ENCODE results near the gene GLIPR2. TPM values are rescaled to one million over a fixed set of nuclear protein-coding genes. Genes with fewer than 3 reads are reported as not detected.

GLIPR2 gene
- total and polyA plus RNA-seq, 2 of the 4 experiments (the other 2 are of a cell fraction) = 35.8 to 43.3 TPM

- Histone ChIP-seq H3K14ac (replicated peaks; ENCODE audit: low read depth, low read length) (peak overlapping the region; percentile 79), H3K27me3 (ENCODE audit: control insufficient read depth, insufficient read depth, low read length) (no peaks in the 10 kb centered on the region), H2BK15ac (ENCODE audit: low read depth, low read length) (peak overlapping the region; percentile 97), H3K4me1 (ENCODE audit: control insufficient read depth, insufficient read depth, low read length) (peaks cover 16% of the 10 kb centered on the region), H3K79me1 (ENCODE audit: low read depth in 1 of 2, low read length in 2 of 2) (peaks cover 6 to 20% of the 10 kb centered on the region in 2 experiments; a peak in 3 of 4 replicates), H4K5ac (ENCODE audit: low read depth, low read length) (peak overlapping the region; percentile 63), H3K9me1 (ENCODE audit: insufficient read depth, low read length) (peaks cover 3% of the 10 kb centered on the region), H3K18ac (ENCODE audit: low read depth, low read length) (peak overlapping the region; percentile 73), H3K4me2 (ENCODE audit: low read depth, low read length) (peak overlapping the region; percentile 10; the same call in 1 of the 2 replicates), H2AK9ac (replicated peaks; ENCODE audit: low read depth, low read length, poor library complexity) (no peak overlapping the region), H2BK20ac (ENCODE audit: low read depth, low read length) (peak overlapping the region; percentile 93), H3K23ac (ENCODE audit: low read depth, low read length) (peak overlapping the region; percentile 83), H3K4ac (ENCODE audit: low read depth, low read length) (peak overlapping the region; percentile 91; the same call in 1 of the 2 replicates), H4K20me1 (ENCODE audit: insufficient read depth, low read length) (no peaks in the 10 kb centered on the region), H3K36me3 (ENCODE audit: control insufficient read depth, insufficient read depth, low read length) (peaks cover 4% of the 10 kb centered on the region), H3K4me3 (ENCODE audit: insufficient read depth, low read depth, low read length) (no peak overlapping the region), H3K27ac (ENCODE audit: insufficient read depth, low read length) (peak overlapping the region; percentile 96), H2AK5ac (ENCODE audit: low read depth, low read length) (peak overlapping the region; percentile 72), H4K8ac (ENCODE audit: low read depth in 2 of 2, low read length in 2 of 2) (peak overlapping the region; percentile 81 to 96), H3K9ac (ENCODE audit: low read depth, low read length) (peak overlapping the region; percentile 42; the same call in 1 of the 2 replicates), H3K56ac (ENCODE audit: extremely low read depth, insufficient read depth, low read length) (peak overlapping the region; percentile 77), H2BK120ac (ENCODE audit: low read depth, low read length) (peak overlapping the region; percentile 84), H4K91ac (ENCODE audit: insufficient read depth, low read depth, low read length) (peak overlapping the region; percentile 84), H2BK5ac (ENCODE audit: low read depth, low read length, poor library complexity, severe bottlenecking) (peak overlapping the region; percentile 96), H3K9me3 (ENCODE audit: control insufficient read depth, insufficient read depth, low read length) (no peaks in the 10 kb centered on the region), H2AFZ (replicated peaks; ENCODE audit: low read length, poor library complexity) (no peak overlapping the region)
- DNase-seq (peak; percentile 100), ATAC-seq (ENCODE audit: low read depth) (peak; percentile 88)
- dilution Hi-C loops (cut with HindIII; ENCODE audit: low sequenced_read_pairs, unreplicated experiment) = no loop called here
- TF ChIP-seq USF2 (IDR thresholded peaks at IDR 0.05; ENCODE audit: low read depth, low read length) (peak; percentile 33; the same call in 1 of the 2 replicates), BHLHE40 (IDR thresholded peaks at IDR 0.05; ENCODE audit: low read depth, low read length) (peak; percentile 51), RCOR1 (IDR thresholded peaks at IDR 0.05; ENCODE audit: insufficient replicate concordance, low read length) (peak; percentile 81), FOS (IDR thresholded peaks at IDR 0.05; ENCODE audit: low read depth, low read length) (peak; percentile 86), ELK1 (IDR thresholded peaks at IDR 0.05; ENCODE audit: borderline replicate concordance, low read depth, low read length) (no peak), MAZ (IDR thresholded peaks at IDR 0.05; ENCODE audit: borderline replicate concordance, low read depth, low read length) (peak; percentile 15; the same call in 1 of the 2 replicates), MAFK (IDR thresholded peaks at IDR 0.05; ENCODE audit: low read depth, low read length) (no peak), CEBPB (IDR thresholded peaks at IDR 0.05; ENCODE audit: low read depth, low read length) (peak; percentile 56; the same call in 1 of the 2 replicates)
- no TSS peak for BruUV-seq (replicated peaks)
- CTCF ChIA-PET = interaction anchor here (0.6 to 1.9 kb wide), 10 partner anchors 10 to 272 kb away, joined by 3 to 5 read pairs (median 4); partner anchors contain the start of genes CCIN and GLIPR2
- intact Hi-C loops (cut with micrococcal nuclease) = loop anchor here (1.0 to 5.0 kb wide), 5 partner anchors 11 to 145 kb away; partner anchors contain the start of genes CLTA, OR2S2 and RECK
- 0% methylated on average over 2 of the region's 4 CpGs; no CpG with 5 or more reads in 1 of the 2 experiments for WGBS, 2 experiments (ENCODE audit: extremely low coverage in 2 of 2, insufficient read length in 1 of 2)
- POLR2A ChIA-PET (ENCODE audit: unreplicated experiment) = no interaction called here
- in situ Hi-C loops (cut with MboI; ENCODE audit: low sequenced_read_pairs) = no loop called here
These were observed 34.4 kb upstream of the GLIPR2 start for GRCh38 chr9:36101916-36102741.
